Measurements from ENCODE around the gene ALG3. TPM values are rescaled to one million over a fixed set of nuclear protein-coding genes. Genes with fewer than 3 reads are reported as not detected.

ALG3 gene
- total and polyA plus RNA-seq, 2 donors (not counting 3 experiments of a cell fraction or from before 2014, with no cell fraction given) = 42.9 to 99.9 TPM

GRCh38 chr3:184255291-184256039 lies 6.7 kb upstream of the ALG3 start:
- Histone ChIP-seq H3K9ac (replicated peaks; ENCODE audit: extremely low read depth, insufficient read depth, low read length) (no peak overlapping the region), H3K79me2 (ENCODE audit: control insufficient read depth, insufficient read depth, low read length) (no peaks in the 10 kb centered on the region), H3K4me3 (replicated peaks in 1 of 3; ENCODE audit: insufficient read depth in 1 of 3, low read depth in 1 of 3, low read length in 3 of 3) (no peak overlapping the region), H3K36me3 (ENCODE audit: control insufficient read depth in 2 of 2, extremely low read depth in 1 of 2, insufficient read depth in 2 of 2, low read length in 2 of 2) (no peaks in the 10 kb centered on the region), H3K27ac (ENCODE audit: insufficient read depth, low read depth, low read length) (no peak overlapping the region), H2AFZ (ENCODE audit: low read depth, low read length) (no peak overlapping the region), H3K9me1 (replicated peaks; ENCODE audit: control insufficient read depth, extremely low read depth, insufficient read depth, low read length) (no peaks in the 10 kb centered on the region), H3K9me3 (replicated peaks; ENCODE audit: control insufficient read depth, insufficient read depth, low read length) (no peaks in the 10 kb centered on the region), H3K4me2 (ENCODE audit: insufficient read depth, low read length) (no peak overlapping the region), H3K27me3 (ENCODE audit: control insufficient read depth in 2 of 2, insufficient read depth in 2 of 2, low read length in 2 of 2) (peaks cover 10 to 13% of the 10 kb centered on the region in 2 experiments), H3K4me1 (ENCODE audit: control insufficient read depth, extremely low read depth, insufficient read depth, low read length) (peaks cover 1% of the 10 kb centered on the region), H4K20me1 (replicated peaks; ENCODE audit: control insufficient read depth, extremely low read depth, insufficient read depth, low read length) (no peaks in the 10 kb centered on the region)
- intact Hi-C loops (cut with micrococcal nuclease) (no loop called here), dilution Hi-C loops (cut with MboI; ENCODE audit: extremely low pct_ligation_motif_present, low sequenced_read_pairs) (no loop called here)
- FAIRE-seq = no peak
- DNase-seq (ENCODE audit: low read depth, low spot score) = no peak
- ChIA-PET POLR2A (no interaction called here), CTCF (interaction anchor here (0.8 to 1.6 kb wide), 3 partner anchors 13 to 215 kb away, joined by 3 to 4 read pairs (median 3); no protein-coding TSS in a partner anchor)
- TF ChIP-seq MAX (IDR thresholded peaks at IDR 0.05; ENCODE audit: insufficient read depth, insufficient read length) (no peak), POLR2A (IDR thresholded peaks at IDR 0.05; ENCODE audit: low read depth, low read length) (no peak), GATA2 (IDR thresholded peaks at IDR 0.05; ENCODE audit: insufficient read depth, insufficient read length, low read depth, low read length) (no peak), CTCF (IDR thresholded peaks at IDR 0.05; ENCODE audit: extremely low read depth in 1 of 2, insufficient read depth in 1 of 2, low read depth in 1 of 2, low read length in 2 of 2) (no peak), FOS (IDR thresholded peaks at IDR 0.05; ENCODE audit: borderline replicate concordance, insufficient read depth, low read length) (no peak), POLR2AphosphoS5 (IDR thresholded peaks at IDR 0.05; ENCODE audit: insufficient read depth, low read depth, low read length) (no peak)
- BruUV-seq (replicated peaks) = no TSS peak

Measured in endothelial cell of umbilical vein (primary cell).